ENCODE results near the gene LSAMP. TPM values are rescaled to one million over a fixed set of nuclear protein-coding genes. Genes with fewer than 3 reads are reported as not detected.
"Not testable (repeated sequence)": the region's sequence is repeated elsewhere in the genome, so short reads cannot be mapped to it uniquely, and the experiment has no call there.

Gene LSAMP
- polyA plus RNA-seq, 1 of the 3 experiments (the other 2 are of a cell fraction) = 6.6 TPM

- TF ChIP-seq REST (IDR thresholded peaks at IDR 0.05; ENCODE audit: low read depth, low read length) = no peak
- TF ChIP-seq RFX5 (IDR thresholded peaks at IDR 0.05; ENCODE audit: low read length) = no peak
- no peak for TF ChIP-seq RAD21 (IDR thresholded peaks at IDR 0.05; ENCODE audit: low read length)
Observed at GRCh38 chr3:116216761-116217160, 228.5 kb downstream of the LSAMP start (continued).

GRCh38 chr3:116211901-116212300, 233.4 kb downstream of the LSAMP start:
- no peak for TF ChIP-seq SIN3A (IDR thresholded peaks at IDR 0.05; ENCODE audit: borderline replicate concordance, low read depth, low read length)
- TF ChIP-seq TCF12 (IDR thresholded peaks at IDR 0.05) = no peak
- no peak for TF ChIP-seq RAD21 (IDR thresholded peaks at IDR 0.05; ENCODE audit: low read length)
- no peak for TF ChIP-seq POLR2AphosphoS5 (IDR thresholded peaks at IDR 0.05; ENCODE audit: low read depth, low read length)
- no peak for TF ChIP-seq EP300 (IDR thresholded peaks at IDR 0.05; ENCODE audit: borderline replicate concordance in 1 of 2, low read depth in 1 of 2, low read length in 1 of 2)
- TF ChIP-seq FOXM1 (IDR thresholded peaks at IDR 0.05; ENCODE audit: low read depth) = no peak
- no peak for TF ChIP-seq ZBTB33 (IDR thresholded peaks at IDR 0.05; ENCODE audit: borderline replicate concordance, low read depth)
- no peak for TF ChIP-seq FOSL2 (IDR thresholded peaks at IDR 0.05; ENCODE audit: borderline replicate concordance, low read depth)
- TF ChIP-seq NRF1 (IDR thresholded peaks at IDR 0.05; ENCODE audit: low read depth, low read length) = no peak
- no peak for TF ChIP-seq CTCF (IDR thresholded peaks at IDR 0.05)
- H3K9me3 ChIP-seq = no peaks in the 10 kb centered on the region
- no peak overlapping the region for H2AFZ ChIP-seq (ENCODE audit: low read depth)
- no peak overlapping the region for H3K4me2 ChIP-seq
- ChIA-PET POLR2A (no interaction called here), CTCF (no interaction called here)
- no peaks in the 10 kb centered on the region for H3K36me3 ChIP-seq (replicated peaks in 1 of 2; ENCODE audit: control insufficient read depth in 1 of 2, insufficient read depth in 2 of 2, low read length in 1 of 2)
- no peak overlapping the region for H3K27ac ChIP-seq (ENCODE audit: low read depth in 2 of 2, low read length in 1 of 2)
- H3K9ac ChIP-seq = no peak overlapping the region
- no peaks in the 10 kb centered on the region for H3K79me2 ChIP-seq (ENCODE audit: insufficient read depth)
- 69% methylated on average over 2 of the region's 2 CpGs for WGBS (ENCODE audit: low lambda C conversion rate)
- H4K20me1 ChIP-seq (ENCODE audit: insufficient read depth) = no peaks in the 10 kb centered on the region
- H3K9me2 ChIP-seq = no peaks in the 10 kb centered on the region
- no peak overlapping the region for H3K4me3 ChIP-seq (ENCODE audit: low read depth in 2 of 2, low read length in 1 of 2)
- H3F3A ChIP-seq (replicated peaks; ENCODE audit: insufficient read depth) = no peaks in the 10 kb centered on the region
- no peaks in the 10 kb centered on the region for H3K4me1 ChIP-seq (ENCODE audit: control insufficient read depth in 1 of 2, insufficient read depth in 2 of 2, low read depth in 1 of 2, low read length in 1 of 2)
- no peaks in the 10 kb centered on the region for H3K27me3 ChIP-seq (ENCODE audit: insufficient read depth)
- no peak for DNase-seq

GRCh38 chr3:116208830-116209229, 236.5 kb downstream of the LSAMP start:
- H2AFZ ChIP-seq (ENCODE audit: low read depth); H3K27me3 ChIP-seq (ENCODE audit: insufficient read depth); H3K27ac ChIP-seq (ENCODE audit: low read depth in 2 of 2, low read length in 1 of 2); H3K9ac ChIP-seq; CTCF ChIA-PET; H3K4me1 ChIP-seq (ENCODE audit: control insufficient read depth in 1 of 2, insufficient read depth in 2 of 2, low read depth in 1 of 2, low read length in 1 of 2); DNase-seq; H3K9me2 ChIP-seq; H4K20me1 ChIP-seq (ENCODE audit: insufficient read depth); H3K9me3 ChIP-seq; H3K4me3 ChIP-seq (ENCODE audit: low read depth in 2 of 2, low read length in 1 of 2); POLR2A ChIA-PET; H3K4me2 ChIP-seq; H3K36me3 ChIP-seq (replicated peaks in 1 of 2; ENCODE audit: control insufficient read depth in 1 of 2, insufficient read depth in 2 of 2, low read length in 1 of 2); H3K79me2 ChIP-seq (ENCODE audit: insufficient read depth); H3F3A ChIP-seq (replicated peaks; ENCODE audit: insufficient read depth): not testable (repeated sequence)
- WGBS (ENCODE audit: low lambda C conversion rate) = 81% methylated on average over 10 of the region's 15 CpGs

Data from SK-N-SH (cell line).